ENCODE data around the gene LPAR1. TPM values are rescaled to one million over a fixed set of nuclear protein-coding genes. Genes with fewer than 3 reads are reported as not detected.

Gene LPAR1
- total and polyA plus RNA-seq, 10 of the 15 experiments (the other 5 are each of a cell fraction or from before 2014, with no cell fraction given): 3.3 to 12.9 (median 8.4) TPM

DNA sequence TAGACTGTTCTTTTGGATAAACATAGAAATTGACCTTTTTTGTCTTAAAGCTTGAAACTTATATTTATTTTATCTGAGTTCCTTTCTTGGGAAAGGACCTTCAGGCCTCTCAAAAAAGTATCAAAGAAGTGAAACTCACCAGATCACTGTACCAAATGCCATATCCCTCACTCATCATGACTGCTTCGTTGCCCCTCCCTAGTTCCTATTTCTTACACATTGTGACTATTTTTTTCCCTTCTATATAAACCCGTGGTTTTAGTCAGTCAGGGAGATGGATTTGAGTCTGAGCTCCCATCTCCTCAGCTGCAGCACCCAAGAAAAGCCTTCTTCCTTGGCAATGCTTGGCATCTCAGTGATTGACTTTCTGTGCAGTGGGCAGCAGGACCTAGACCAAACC, 129.4 kb downstream of the LPAR1 start:
- no peak for ATAC-seq
- POLR2A ChIA-PET: interaction anchor here (0.8 to 0.9 kb wide), 2 partner anchors 9 to 24 kb away, joined by 3 read pairs; no protein-coding TSS in a partner anchor
- no peak overlapping the region for H3K9ac ChIP-seq (ENCODE audit: control insufficient read depth, insufficient read depth, low read length)
- CTCF ChIA-PET: interaction anchor here (0.6 kb wide), 1 partner anchor 69 kb away, joined by 3 read pairs; no protein-coding TSS in a partner anchor
- intact Hi-C loops (cut with micrococcal nuclease; ENCODE audit: unreplicated experiment) (no loop called here), in situ Hi-C loops (cut with MboI) (no loop called here)
- no peak overlapping the region for H3K4me2 ChIP-seq (ENCODE audit: control insufficient read depth, insufficient read depth)
- no peaks in the 10 kb centered on the region; a peak in 2 of 4 replicates for H3K36me3 ChIP-seq (ENCODE audit: control insufficient read depth in 2 of 2, insufficient read depth in 2 of 2, low read length in 1 of 2)
- no peak for FAIRE-seq
- DNase-seq (ENCODE audit: low read depth, low spot score): no peak
- SMC1A ChIA-PET (ENCODE audit: uncharacterized antibody, unreplicated experiment): interaction anchor here (1.0 to 1.2 kb wide), 4 partner anchors 13 to 88 kb away, joined by 3 to 4 read pairs (median 3); no protein-coding TSS in a partner anchor
- H2AFZ ChIP-seq (ENCODE audit: control insufficient read depth, low read depth, low read length): no peak overlapping the region
- no peaks in the 10 kb centered on the region for H3K4me1 ChIP-seq (ENCODE audit: control insufficient read depth, insufficient read depth, low read length)
- no peak overlapping the region for H3K27ac ChIP-seq (ENCODE audit: control insufficient read depth, insufficient read depth)
- no peaks in the 10 kb centered on the region for H3K27me3 ChIP-seq (replicated peaks in 1 of 2; ENCODE audit: control insufficient read depth in 2 of 2, insufficient read depth in 2 of 2, low read length in 1 of 2)
- peaks cover 3% of the 10 kb centered on the region; the same call in 2 of the 3 replicates for H3K9me3 ChIP-seq (replicated peaks; ENCODE audit: control insufficient read depth, insufficient read depth, low read length)
- WGBS (ENCODE audit: insufficient coverage, insufficient replicate concordance, low lambda C conversion rate, missing lambda C conversion rate): 2% methylated on average over 2 of the region's 2 CpGs
- BruUV-seq (replicated peaks): no TSS peak
- no peak overlapping the region for H3K4me3 ChIP-seq
- H4K20me1 ChIP-seq (ENCODE audit: control insufficient read depth, insufficient read depth): no peaks in the 10 kb centered on the region
- no peaks in the 10 kb centered on the region for H3K79me2 ChIP-seq (ENCODE audit: control insufficient read depth, insufficient read depth, low read length)
- RAD21 ChIA-PET (ENCODE audit: unreplicated experiment): no interaction called here
- TF ChIP-seq ZBED1 (IDR thresholded peaks at IDR 0.05; ENCODE audit: borderline replicate concordance) (no peak), YBX1 (IDR thresholded peaks at IDR 0.05) (no peak), CTCF (IDR thresholded peaks at IDR 0.05 in 2 of 3, conservative IDR thresholded peaks at IDR 0.05 in 1 of 3; ENCODE audit: control insufficient read depth in 2 of 3, extremely low read depth in 1 of 3, insufficient read depth in 1 of 3, low read depth in 3 of 3, low read length in 3 of 3) (no peak), SUZ12 (IDR thresholded peaks at IDR 0.05; ENCODE audit: unreplicated experiment) (no peak), ZNF592 (IDR thresholded peaks at IDR 0.05) (no peak), USF2 (IDR thresholded peaks at IDR 0.05; ENCODE audit: borderline replicate concordance, low read depth, low read length) (no peak), BCLAF1 (IDR thresholded peaks at IDR 0.05) (no peak), NR2C2 (IDR thresholded peaks at IDR 0.05; ENCODE audit: borderline replicate concordance, control insufficient read depth, insufficient read length, low read depth) (no peak), ZNF274 (IDR thresholded peaks at IDR 0.05; ENCODE audit: insufficient read depth, insufficient read length) (no peak), MEF2A (IDR thresholded peaks at IDR 0.05; ENCODE audit: insufficient read depth, low read depth, low read length) (no peak)
- TF ChIP-seq, protein P1, sequence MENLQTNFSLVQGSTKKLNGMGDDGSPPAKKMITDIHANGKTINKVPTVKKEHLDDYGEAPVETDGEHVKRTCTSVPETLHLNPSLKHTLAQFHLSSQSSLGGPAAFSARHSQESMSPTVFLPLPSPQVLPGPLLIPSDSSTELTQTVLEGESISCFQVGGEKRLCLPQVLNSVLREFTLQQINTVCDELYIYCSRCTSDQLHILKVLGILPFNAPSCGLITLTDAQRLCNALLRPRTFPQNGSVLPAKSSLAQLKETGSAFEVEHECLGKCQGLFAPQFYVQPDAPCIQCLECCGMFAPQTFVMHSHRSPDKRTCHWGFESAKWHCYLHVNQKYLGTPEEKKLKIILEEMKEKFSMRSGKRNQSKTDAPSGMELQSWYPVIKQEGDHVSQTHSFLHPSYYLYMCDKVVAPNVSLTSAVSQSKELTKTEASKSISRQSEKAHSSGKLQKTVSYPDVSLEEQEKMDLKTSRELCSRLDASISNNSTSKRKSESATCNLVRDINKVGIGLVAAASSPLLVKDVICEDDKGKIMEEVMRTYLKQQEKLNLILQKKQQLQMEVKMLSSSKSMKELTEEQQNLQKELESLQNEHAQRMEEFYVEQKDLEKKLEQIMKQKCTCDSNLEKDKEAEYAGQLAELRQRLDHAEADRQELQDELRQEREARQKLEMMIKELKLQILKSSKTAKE (IDR thresholded peaks at IDR 0.05; ENCODE audit: low read depth, poor library complexity, severe bottlenecking): no peak

Data from GM12878 (cell line).